AG04450 (cell line): ENCODE measurements around the gene CSRP1. TPM values are rescaled to one million over a fixed set of nuclear protein-coding genes. Genes with fewer than 3 reads are reported as not detected.
"Not testable (repeated sequence)": the region's sequence is repeated elsewhere in the genome, so short reads cannot be mapped to it uniquely, and the experiment has no call there.

Experiments
- CTCF ChIA-PET: fragments of 300-600, 350-600 bp; formaldehyde crosslinking; extraction: SDS; loops from one replicate; lab custom pipeline; 2022; ENCODE audit warnings: antibody characterized with exemption, inconsistent platforms; lab: Charles Lee
- POLR2A ChIA-PET: fragments of 350-600 bp; formaldehyde crosslinking; extraction: SDS; loops from one replicate; lab custom pipeline; 2021; ENCODE audit warnings: antibody characterized with exemption, inconsistent platforms; lab: Yijun Ruan, JAX
- DNase-seq: peaks from one replicate; pipeline ENCODE4 v3.0.0-alpha.2; 2011; ENCODE audit warnings: low read depth, low spot score
- H3K27ac ChIP-seq: one replicate; pipeline ENCODE4 v1.5.1; 2012; ENCODE audit warnings: low read depth, low read length, control low read depth
- H3K27me3 ChIP-seq: one replicate; pipeline ENCODE4 v1.6.0; 2012; ENCODE audit warnings: low read length; ENCODE audit not compliant: control insufficient read depth, insufficient read depth
- H3K4me3 ChIP-seq: 2 replicates; pipeline ENCODE4 v1.5.1; 2011; ENCODE audit warnings: mild to moderate bottlenecking, low read depth, low read length, control low read depth
- H3K9me3 ChIP-seq: 2 replicates; pipeline ENCODE4 v1.5.1; 2012; ENCODE audit warnings: low read length; ENCODE audit not compliant: control insufficient read depth, insufficient read depth
- CTCF ChIP-seq: IDR thresholded peaks from 2 replicates; pipeline ENCODE4 v1.5.1; 2011; ENCODE audit warnings: low read depth, low read length, control low read depth, inconsistent platforms
- polyA plus RNA-seq: library from polyadenylated mRNA; depleted of rRNA; stranded (reverse); fragments of >200 nt; gene quantifications from 2 replicates; pipeline ENCODE4 v1.2.3, GENCODE V29; 2011

The CSRP1 gene
- polyA plus RNA-seq, 1 experiment: 641 TPM

DNA sequence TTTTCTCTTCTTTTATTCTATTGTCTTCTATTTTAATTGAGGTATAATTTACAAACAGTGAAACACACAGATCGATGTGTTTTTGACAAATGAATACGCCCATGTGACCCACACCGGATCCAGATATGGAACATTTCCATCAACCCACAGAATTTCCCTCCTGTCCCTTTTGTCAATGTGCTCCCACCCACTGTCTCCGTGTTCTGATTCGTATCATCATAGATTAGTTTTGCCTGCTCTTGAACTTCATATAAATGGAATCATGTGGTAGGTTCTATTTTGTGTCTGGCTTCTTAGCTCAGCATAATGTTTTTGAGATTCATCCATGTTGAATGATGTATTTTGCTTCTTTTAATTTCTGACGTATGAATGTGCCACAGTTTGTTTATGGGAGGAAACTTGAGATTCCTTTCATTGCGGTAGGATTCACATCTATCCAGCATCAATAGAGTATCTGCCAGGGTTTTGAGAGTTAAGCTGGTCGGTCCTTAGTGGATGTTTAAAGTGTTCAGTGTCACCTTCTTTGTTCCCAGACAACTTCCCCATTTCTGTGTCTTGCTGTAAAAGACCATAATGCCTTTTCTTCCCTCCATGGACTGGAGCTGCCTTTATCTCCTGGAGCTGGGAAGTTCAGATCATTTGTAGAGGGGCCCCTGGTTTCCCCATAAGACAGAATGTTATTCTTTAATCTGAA lies 46.7 kb upstream of the CSRP1 start:
- ChIA-PET CTCF (interaction anchor here (0.8 to 1.0 kb wide), 3 partner anchors 23 to 240 kb away, joined by 3 read pairs; no protein-coding TSS in a partner anchor), POLR2A (interaction anchor here (0.8 to 1.2 kb wide), 3 partner anchors 13 to 96 kb away, joined by 3 to 8 read pairs (median 3); no protein-coding TSS in a partner anchor)
- Histone ChIP-seq H3K27ac (peak overlapping the region; percentile 62), H3K4me3 (no peak overlapping the region), H3K27me3 (no peaks in the 10 kb centered on the region), H3K9me3 (no peaks in the 10 kb centered on the region)
- DNase-seq: no peak
- no peak for TF ChIP-seq CTCF

GRCh38 chr1:201552941-201553351 lies 46.0 kb upstream of the CSRP1 start:
- no peak for DNase-seq
- POLR2A ChIA-PET: interaction anchor here (1.1 kb wide), 1 partner anchor 97 kb away, joined by 8 read pairs; no protein-coding TSS in a partner anchor
- H3K27ac ChIP-seq: peak overlapping the region; percentile 62
- H3K27me3 ChIP-seq: no peaks in the 10 kb centered on the region
- no peaks in the 10 kb centered on the region for H3K9me3 ChIP-seq
- no peak for TF ChIP-seq CTCF
- no peak overlapping the region for H3K4me3 ChIP-seq
- CTCF ChIA-PET: interaction anchor here (1.0 kb wide), 1 partner anchor 22 kb away, joined by 3 read pairs; no protein-coding TSS in a partner anchor

DNA sequence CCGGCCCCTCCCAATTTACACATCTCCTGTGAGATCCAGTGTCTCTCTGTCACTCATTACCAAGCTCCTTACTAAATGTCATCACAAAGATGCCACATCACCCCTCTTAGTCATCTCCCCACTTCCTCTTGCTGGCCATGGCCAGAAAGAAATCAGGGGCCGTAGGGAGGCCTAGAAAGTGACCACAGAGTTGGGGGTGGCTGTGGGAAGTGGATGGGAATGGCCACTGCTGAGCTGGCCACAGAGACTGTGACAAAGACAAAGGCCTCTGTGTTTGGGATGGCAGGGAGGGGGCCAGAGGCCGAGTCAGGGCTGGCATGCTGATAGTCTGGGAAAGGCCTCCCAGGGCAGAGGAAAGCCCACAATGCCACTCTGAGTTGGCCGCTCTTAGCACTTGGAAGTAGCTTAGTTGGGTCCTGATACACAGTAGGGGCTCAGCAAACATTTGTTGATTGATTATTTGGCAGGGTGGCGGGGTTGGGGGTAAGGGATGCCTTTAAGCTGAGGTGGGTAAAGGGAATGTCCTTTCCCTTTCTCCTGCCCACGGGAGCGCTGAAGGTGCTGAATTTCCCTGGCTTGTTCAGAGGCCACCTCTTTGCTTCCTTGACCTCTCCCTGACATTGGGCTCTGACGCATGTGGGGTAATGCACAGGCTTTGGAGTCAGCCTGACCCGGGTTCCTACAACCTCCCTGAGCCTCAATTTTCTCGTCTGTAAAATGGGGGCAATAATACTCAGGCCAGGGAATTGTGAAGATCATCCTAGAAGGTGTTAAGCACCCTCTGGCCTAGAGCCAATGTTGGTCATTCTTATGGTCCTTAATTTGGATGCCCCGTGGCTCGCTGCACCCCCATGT lies 45.2 kb upstream of the CSRP1 start:
- Histone ChIP-seq H3K9me3 (no peaks in the 10 kb centered on the region), H3K27me3 (no peaks in the 10 kb centered on the region), H3K27ac (peak overlapping the region; percentile 84), H3K4me3 (no peak overlapping the region)
- no peak for TF ChIP-seq CTCF
- ChIA-PET CTCF (interaction anchor here (0.9 to 2.4 kb wide), 5 partner anchors 8 to 241 kb away, joined by 3 to 15 read pairs (median 4); no protein-coding TSS in a partner anchor), POLR2A (interaction anchor here (0.5 to 0.8 kb wide), 3 partner anchors 46 to 436 kb away, joined by 3 to 4 read pairs (median 3); no protein-coding TSS in a partner anchor)
- no peak for DNase-seq

GRCh38 chr1:201551096-201551495 lies 44.2 kb upstream of the CSRP1 start:
- H3K27ac ChIP-seq: no peak overlapping the region
- no peaks in the 10 kb centered on the region for H3K9me3 ChIP-seq
- POLR2A ChIA-PET: interaction anchor here (0.8 kb wide), 1 partner anchor 52 kb away, joined by 4 read pairs; no protein-coding TSS in a partner anchor
- CTCF ChIA-PET: interaction anchor here (0.9 to 2.4 kb wide), 6 partner anchors 9 to 242 kb away, joined by 3 to 15 read pairs (median 4); no protein-coding TSS in a partner anchor
- no peaks in the 10 kb centered on the region for H3K27me3 ChIP-seq
- DNase-seq: no peak
- no peak for TF ChIP-seq CTCF
- H3K4me3 ChIP-seq: no peak overlapping the region

- DNase-seq, H3K27me3 ChIP-seq, H3K4me3 ChIP-seq, H3K9me3 ChIP-seq, H3K27ac ChIP-seq, POLR2A ChIA-PET: not testable (repeated sequence)
- CTCF ChIA-PET: interaction anchor here (0.6 to 2.4 kb wide), 2 partner anchors 11 to 228 kb away, joined by 4 to 15 read pairs; no protein-coding TSS in a partner anchor
These were observed 42.6 kb upstream of the CSRP1 start for GRCh38 chr1:201549522-201549921.
